ENCODE results near the gene RAD51C.

DNA sequence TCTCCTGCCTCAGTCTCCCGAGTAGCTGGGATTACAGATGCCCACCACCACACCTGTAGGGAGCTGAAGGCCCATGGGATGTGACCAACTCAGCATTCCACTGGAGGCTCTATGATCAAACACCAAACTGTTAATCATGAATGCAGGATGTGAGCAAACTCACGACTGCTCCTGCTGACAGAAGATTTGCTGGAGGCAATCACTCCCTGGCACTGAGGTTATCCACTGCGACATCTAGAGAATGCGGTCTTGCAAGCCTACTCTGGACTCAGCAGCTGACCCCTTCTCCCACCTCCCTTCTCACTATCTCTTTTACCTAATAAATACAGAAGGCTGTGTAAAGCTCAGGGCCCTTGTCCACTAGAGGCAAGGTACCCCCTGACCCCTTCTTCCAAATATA lies 5.4 kb upstream of the RAD51C start:
- no peak for TF ChIP-seq EZH2 (IDR thresholded peaks at IDR 0.05)
- TF ChIP-seq POLR2AphosphoS5 (IDR thresholded peaks at IDR 0.05; ENCODE audit: borderline replicate concordance, low read depth, low read length): no peak

All from SK-N-MC (cell line).